Bronchial epithelial cell (primary cell): ENCODE results near the gene TTC7B. TPM values are rescaled to one million over a fixed set of nuclear protein-coding genes. Genes with fewer than 3 reads are reported as not detected.
A peak's percentile ranks its signal among the peaks of the same experiment; 100 is the strongest.

ENCODE experiments used
- DNase-seq: peaks from one replicate; pipeline ENCODE4 v3.0.0-alpha.2; 2010; ENCODE audit warnings: low read depth
- FAIRE-seq: peaks from 2 replicates; lab custom pipeline; 2011; peaks lifted over from hg19 to GRCh38; lab: Jason Lieb, UNC
- H3K27me3 ChIP-seq: 2 replicates; pipeline ENCODE4 v1.5.1; 2011; ENCODE audit warnings: low read length; ENCODE audit not compliant: control insufficient read depth, insufficient read depth
- H3K36me3 ChIP-seq: 2 replicates; pipeline ENCODE4 v1.5.1; 2011; ENCODE audit warnings: low read length; ENCODE audit not compliant: control insufficient read depth, insufficient read depth
- H3K4me3 ChIP-seq: 2 replicates; pipeline ENCODE4 v1.5.1; 2011; ENCODE audit warnings: mild to moderate bottlenecking, low read depth, low read length, control low read depth
- total RNA-seq: library from RNA; depleted of rRNA; stranded (reverse); fragments of >200 nt; gene quantifications from 2 replicates; pipeline ENCODE4 v1.2.1, GENCODE V29; 2014
- TF ChIP-seq, protein P1 (sequence below): IDR thresholded peaks from 2 replicates; pipeline ENCODE4 v1.5.1; 2011; ENCODE audit warnings: mild to moderate bottlenecking, moderate library complexity, low read length, control low read depth, inconsistent platforms; ENCODE audit not compliant: insufficient read depth, severe bottlenecking

The TTC7B gene
- total RNA-seq, 1 donor from 2014 or later = 2.9 TPM

DNA sequence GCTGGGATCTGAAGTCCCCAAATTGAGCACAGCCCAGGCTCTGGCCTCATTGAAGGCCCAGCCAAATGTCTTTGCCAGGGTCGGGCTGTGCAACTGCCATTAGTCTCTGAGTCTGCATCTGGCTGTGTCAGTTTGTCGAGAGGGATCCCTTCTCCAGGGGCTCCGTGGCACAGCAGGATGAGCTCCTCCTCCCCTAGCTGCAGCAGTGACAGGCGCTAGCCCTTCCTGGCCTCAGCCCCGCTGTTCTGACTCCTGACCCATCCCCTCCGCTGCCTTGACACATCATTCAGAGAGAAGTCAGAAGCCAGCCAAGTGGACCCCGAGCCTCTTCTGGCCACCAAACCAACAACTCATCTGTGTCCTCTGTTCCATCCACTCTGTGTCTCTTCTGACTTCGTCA is 231.1 kb downstream of the TTC7B start:
- no peak for DNase-seq
- H3K27me3 ChIP-seq = no peaks in the 10 kb centered on the region
- no peak for FAIRE-seq
- TF ChIP-seq, protein P1, sequence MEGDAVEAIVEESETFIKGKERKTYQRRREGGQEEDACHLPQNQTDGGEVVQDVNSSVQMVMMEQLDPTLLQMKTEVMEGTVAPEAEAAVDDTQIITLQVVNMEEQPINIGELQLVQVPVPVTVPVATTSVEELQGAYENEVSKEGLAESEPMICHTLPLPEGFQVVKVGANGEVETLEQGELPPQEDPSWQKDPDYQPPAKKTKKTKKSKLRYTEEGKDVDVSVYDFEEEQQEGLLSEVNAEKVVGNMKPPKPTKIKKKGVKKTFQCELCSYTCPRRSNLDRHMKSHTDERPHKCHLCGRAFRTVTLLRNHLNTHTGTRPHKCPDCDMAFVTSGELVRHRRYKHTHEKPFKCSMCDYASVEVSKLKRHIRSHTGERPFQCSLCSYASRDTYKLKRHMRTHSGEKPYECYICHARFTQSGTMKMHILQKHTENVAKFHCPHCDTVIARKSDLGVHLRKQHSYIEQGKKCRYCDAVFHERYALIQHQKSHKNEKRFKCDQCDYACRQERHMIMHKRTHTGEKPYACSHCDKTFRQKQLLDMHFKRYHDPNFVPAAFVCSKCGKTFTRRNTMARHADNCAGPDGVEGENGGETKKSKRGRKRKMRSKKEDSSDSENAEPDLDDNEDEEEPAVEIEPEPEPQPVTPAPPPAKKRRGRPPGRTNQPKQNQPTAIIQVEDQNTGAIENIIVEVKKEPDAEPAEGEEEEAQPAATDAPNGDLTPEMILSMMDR = no peak
- H3K4me3 ChIP-seq = no peak overlapping the region
- no peaks in the 10 kb centered on the region for H3K36me3 ChIP-seq

DNA sequence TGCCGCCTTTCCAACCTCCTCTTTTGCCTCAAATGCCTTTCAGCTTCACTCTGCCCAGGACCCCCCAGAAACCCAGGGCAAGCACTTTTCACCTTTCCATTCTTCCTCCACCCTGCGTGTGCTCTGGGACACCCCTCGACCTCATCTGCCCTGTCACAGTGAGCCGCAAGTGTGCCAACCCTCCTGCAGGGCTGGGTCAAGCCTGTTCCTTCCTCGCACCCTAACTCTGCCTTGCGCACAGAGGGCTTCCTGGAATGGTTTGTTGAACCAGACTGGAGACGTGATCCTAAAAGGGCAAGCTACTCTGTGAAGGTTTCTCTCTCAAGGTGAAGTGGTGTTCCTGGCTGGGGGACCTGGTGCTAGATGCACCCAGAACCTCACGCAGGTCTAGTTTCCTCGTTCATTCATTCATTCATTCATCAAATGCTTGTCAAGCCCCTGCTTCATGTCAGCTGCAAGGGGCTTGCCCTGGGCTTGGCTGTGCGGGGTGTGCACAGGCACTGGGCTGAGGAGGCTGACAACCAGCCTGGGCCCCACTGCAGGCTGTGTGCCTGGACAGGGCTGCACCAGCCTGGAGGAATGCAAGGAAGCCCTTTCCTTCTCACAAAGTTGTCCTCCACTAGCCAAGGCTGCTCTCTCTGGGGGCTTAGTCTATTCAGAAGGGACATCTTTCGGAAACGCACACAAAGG is 232.2 kb downstream of the TTC7B start:
- DNase-seq (no peak), FAIRE-seq (no peak)
- H3K4me3 ChIP-seq = no peak overlapping the region

DNA sequence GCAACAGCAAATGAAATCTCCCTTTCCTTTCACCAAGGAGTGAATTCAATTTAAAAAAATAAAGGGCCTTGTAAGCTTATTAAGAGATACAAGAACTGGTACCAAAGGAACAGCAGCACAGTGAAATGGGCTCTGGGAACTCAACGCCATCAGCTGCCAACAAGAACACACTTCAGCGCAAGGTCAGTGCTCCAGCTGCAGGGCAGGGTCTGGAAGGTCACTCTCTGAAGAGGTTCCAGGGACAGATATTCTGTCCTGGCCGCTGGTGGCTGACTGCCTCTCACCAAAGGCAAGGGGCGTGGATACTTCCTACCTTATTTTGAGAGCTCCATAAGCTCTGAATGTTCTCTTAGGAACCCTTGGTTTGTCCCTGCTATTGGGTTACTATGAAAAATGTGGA is 232.8 kb downstream of the TTC7B start:
- DNase-seq = no peak
- Histone ChIP-seq H3K27me3 (no peaks in the 10 kb centered on the region), H3K4me3 (no peak overlapping the region), H3K36me3 (no peaks in the 10 kb centered on the region)
- FAIRE-seq = no peak
- TF ChIP-seq, protein P1 = no peak

More for the DNA sequence above, 232.2 kb downstream of the TTC7B start:
- Histone ChIP-seq H3K36me3 (no peaks in the 10 kb centered on the region), H3K27me3 (no peaks in the 10 kb centered on the region)
- TF ChIP-seq, protein P1 = no peak

DNA sequence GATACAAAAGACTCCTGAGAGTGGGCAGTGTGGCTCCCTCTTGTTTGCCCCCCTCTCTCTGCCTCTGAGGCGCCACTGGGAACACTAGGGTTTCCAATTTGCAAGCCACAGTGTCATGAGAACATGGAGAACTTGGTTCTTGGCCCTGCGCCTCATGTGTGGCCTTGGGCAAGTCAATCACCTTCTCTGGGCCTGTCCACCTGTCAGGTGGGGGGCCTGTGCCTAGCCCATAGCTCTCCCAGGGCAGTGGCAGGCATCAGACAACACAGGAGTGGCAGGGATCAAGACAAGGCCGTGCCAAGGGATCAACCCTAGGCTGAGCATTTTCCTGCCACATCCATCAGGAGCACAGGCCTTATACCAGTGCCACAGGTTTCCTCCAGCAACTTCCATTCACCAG is 234.1 kb downstream of the TTC7B start:
- FAIRE-seq = peak; percentile 36
- Histone ChIP-seq H3K4me3 (no peak overlapping the region), H3K36me3 (no peaks in the 10 kb centered on the region), H3K27me3 (no peaks in the 10 kb centered on the region)
- TF ChIP-seq, protein P1 = no peak
- no peak for DNase-seq

DNA sequence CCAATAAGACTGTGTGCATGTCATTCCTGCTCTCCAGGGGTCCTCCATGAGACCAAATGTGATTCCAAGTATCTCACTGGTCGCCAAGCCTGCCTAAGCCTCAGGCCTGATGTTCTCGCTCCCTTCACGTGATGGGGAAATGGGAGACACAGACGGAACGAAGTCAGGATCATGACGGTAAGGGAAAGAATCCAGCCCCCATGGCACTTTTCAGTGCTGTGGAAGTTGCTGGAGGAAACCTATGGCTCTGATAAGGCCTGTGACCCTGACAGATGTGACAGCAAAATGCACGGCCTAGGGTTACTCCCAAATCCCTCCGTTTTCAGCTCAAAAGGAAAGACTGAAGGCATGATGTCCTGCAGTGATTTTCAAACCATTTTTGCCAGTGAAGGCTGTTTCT is 234.5 kb downstream of the TTC7B start:
- Histone ChIP-seq H3K4me3 (no peak overlapping the region), H3K36me3 (no peaks in the 10 kb centered on the region), H3K27me3 (no peaks in the 10 kb centered on the region)
- DNase-seq (no peak), FAIRE-seq (no peak)
- TF ChIP-seq, protein P1 = no peak
